ENCODE data around the gene STARD3. TPM values are rescaled to one million over a fixed set of nuclear protein-coding genes. Genes with fewer than 3 reads are reported as not detected.

Gene STARD3
- total and polyA plus RNA-seq, 4 donors: 27.4 to 79.7 (median 64.8) TPM

DNA sequence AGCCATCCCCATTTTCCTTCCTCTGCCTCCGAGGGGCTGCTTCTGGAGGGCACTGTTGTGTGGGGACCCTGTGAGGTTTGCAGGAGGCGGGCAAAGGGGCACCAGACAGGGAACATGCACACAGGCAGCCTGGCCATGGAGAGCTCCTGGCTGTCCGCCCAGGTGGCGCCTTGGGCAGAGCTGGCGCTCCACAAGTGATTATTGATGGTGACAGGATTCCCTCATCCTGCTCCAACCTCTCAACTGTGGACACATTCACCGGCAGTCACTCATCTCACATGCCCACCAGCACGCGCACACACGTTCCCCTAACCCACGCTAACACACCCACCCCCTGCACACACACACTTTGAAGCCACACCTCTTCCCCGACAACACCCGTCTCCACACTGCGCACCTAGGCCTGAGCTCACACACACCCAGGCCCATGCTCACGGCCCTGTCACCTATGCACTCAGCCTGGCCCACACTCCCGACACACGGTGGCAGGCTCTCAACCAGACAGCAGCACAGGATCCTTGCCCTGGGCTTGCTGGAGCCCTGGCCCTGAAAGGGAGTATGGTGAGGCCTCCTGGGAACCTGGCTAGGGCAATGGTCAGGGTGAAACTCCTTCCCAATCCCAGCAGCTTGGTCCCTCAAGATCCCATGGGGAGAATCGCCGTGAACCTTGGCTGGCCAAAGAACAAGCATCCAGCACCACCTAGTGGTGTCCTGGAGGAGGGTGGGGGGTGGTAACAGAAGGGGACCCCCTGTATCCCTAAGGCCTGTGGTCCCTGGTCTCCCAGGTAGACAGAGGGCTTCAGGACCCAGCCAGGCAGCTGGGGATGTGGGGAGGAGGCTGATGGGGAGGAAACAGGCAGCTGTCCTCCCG is 34.9 kb downstream of the STARD3 start:
- WGBS, 2 donors: 44 to 46% methylated on average over 19 of the region's 19 CpGs
- peak overlapping the region in 1 of 2 donors; percentile 64 for H3K27ac ChIP-seq (ENCODE audit: low read depth in 1 of 2, low read length in 1 of 2)
- no peak for ATAC-seq (ENCODE audit: insufficient read depth, low FRiP score)

GRCh38 chr17:39672522-39673334 is 35.8 kb downstream of the STARD3 start:
- Histone ChIP-seq H3K36me3 (ENCODE audit: control insufficient read depth in 4 of 4, insufficient read depth in 4 of 4, low read length in 4 of 4) (peaks cover 0 to 7% (median 0%) of the 10 kb centered on the region in 4 donors), H3K4me1 (ENCODE audit: control insufficient read depth in 5 of 5, insufficient read depth in 5 of 5, low read length in 5 of 5) (peaks cover 5 to 31% (median 15%) of the 10 kb centered on the region in 5 donors), H3K27ac (ENCODE audit: low read depth in 1 of 2, low read length in 1 of 2) (no peak overlapping the region), H3K4me3 (no peak overlapping the region), H3K9ac (ENCODE audit: insufficient read depth in 1 of 2, low read length in 2 of 2) (no peak overlapping the region), H3K9me3 (ENCODE audit: control insufficient read depth in 4 of 4, insufficient read depth in 3 of 4, low read length in 3 of 4) (no peaks in the 10 kb centered on the region), H3K27me3 (ENCODE audit: control insufficient read depth in 3 of 3, insufficient read depth in 3 of 3, low read length in 2 of 3) (peaks cover 0 to 8% (median 7%) of the 10 kb centered on the region in 3 donors)
- no peak for DNase-seq
- no peak for ATAC-seq (ENCODE audit: insufficient read depth, low FRiP score)
- WGBS, 2 donors: 89 to 91% methylated on average over 15 of the region's 15 CpGs
- no peak for TF ChIP-seq CTCF (IDR thresholded peaks at IDR 0.05; ENCODE audit: control extremely low read depth, extremely low read depth)

More for the DNA sequence above, 34.9 kb downstream of the STARD3 start:
- Histone ChIP-seq H3K9ac (ENCODE audit: insufficient read depth in 1 of 2, low read length in 2 of 2) (no peak overlapping the region), H3K36me3 (ENCODE audit: control insufficient read depth in 4 of 4, insufficient read depth in 4 of 4, low read length in 4 of 4) (peaks cover 0 to 4% (median 0%) of the 10 kb centered on the region in 4 donors), H3K27me3 (ENCODE audit: control insufficient read depth in 3 of 3, insufficient read depth in 3 of 3, low read length in 2 of 3) (peaks cover 0 to 10% (median 7%) of the 10 kb centered on the region in 3 donors), H3K9me3 (ENCODE audit: control insufficient read depth in 4 of 4, insufficient read depth in 3 of 4, low read length in 3 of 4) (no peaks in the 10 kb centered on the region), H3K4me1 (ENCODE audit: control insufficient read depth in 5 of 5, insufficient read depth in 5 of 5, low read length in 5 of 5) (peaks cover under 1 to 28% (median 9%) of the 10 kb centered on the region in 5 donors), H3K4me3 (no peak overlapping the region)
- TF ChIP-seq CTCF (IDR thresholded peaks at IDR 0.05; ENCODE audit: control extremely low read depth, extremely low read depth): peak; percentile 12
- peak in 2 of 3 donors; percentile 61 to 62 for DNase-seq

DNA sequence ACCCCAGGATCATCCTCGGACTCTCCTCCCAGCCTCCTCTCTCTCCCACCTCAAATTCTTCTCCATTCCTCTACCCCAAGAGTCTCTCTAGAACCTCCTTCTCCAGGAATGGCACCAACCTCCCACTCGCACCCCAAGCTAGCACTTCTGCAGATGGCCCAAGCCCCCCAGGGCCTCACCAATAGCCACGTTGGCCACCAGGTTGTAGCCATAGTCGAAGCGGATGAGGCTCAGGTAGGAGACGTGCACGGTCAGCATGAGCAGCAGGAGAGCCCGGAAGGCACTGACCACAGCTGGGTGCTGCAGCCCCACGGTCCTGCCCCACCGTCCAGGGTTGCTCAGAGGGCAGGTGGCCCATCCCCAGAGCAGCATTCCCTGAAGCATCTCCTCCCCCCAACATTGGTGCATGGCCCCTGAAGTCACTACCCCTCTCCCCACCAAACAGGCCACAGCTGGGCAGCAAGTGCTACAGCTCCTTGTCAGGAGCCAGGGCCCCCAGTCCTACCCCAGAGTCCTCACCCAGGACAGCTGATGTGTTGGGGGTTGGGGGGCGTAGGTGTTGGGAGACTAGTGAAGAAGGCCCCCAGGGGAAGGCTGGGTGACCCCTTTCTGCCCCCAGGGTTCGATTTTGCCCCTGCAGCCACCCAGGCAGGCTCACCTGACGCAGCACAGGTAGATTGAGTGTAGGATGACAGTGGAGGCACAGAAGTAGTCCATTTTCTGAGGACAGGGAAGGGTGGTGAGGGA is 36.6 kb downstream of the STARD3 start:
- WGBS, 2 donors: 84 to 89% methylated on average over 13 of the region's 13 CpGs
- no peak overlapping the region for H3K9ac ChIP-seq (ENCODE audit: insufficient read depth in 1 of 2, low read length in 2 of 2)
- peaks cover 9 to 39% (median 19%) of the 10 kb centered on the region in 5 donors for H3K4me1 ChIP-seq (ENCODE audit: control insufficient read depth in 5 of 5, insufficient read depth in 5 of 5, low read length in 5 of 5)

More for the DNA sequence above, 36.6 kb downstream of the STARD3 start:
- no peaks in the 10 kb centered on the region for H3K9me3 ChIP-seq (ENCODE audit: control insufficient read depth in 4 of 4, insufficient read depth in 3 of 4, low read length in 3 of 4)
- peaks cover 0 to 7% (median 1%) of the 10 kb centered on the region in 4 donors for H3K36me3 ChIP-seq (ENCODE audit: control insufficient read depth in 4 of 4, insufficient read depth in 4 of 4, low read length in 4 of 4)
- no peak overlapping the region for H3K27ac ChIP-seq (ENCODE audit: low read depth in 1 of 2, low read length in 1 of 2)
- TF ChIP-seq CTCF (IDR thresholded peaks at IDR 0.05; ENCODE audit: control extremely low read depth, extremely low read depth): no peak
- ATAC-seq (ENCODE audit: insufficient read depth, low FRiP score) (no peak), DNase-seq (no peak)
- peaks cover 0 to 6% (median 4%) of the 10 kb centered on the region in 3 donors for H3K27me3 ChIP-seq (ENCODE audit: control insufficient read depth in 3 of 3, insufficient read depth in 3 of 3, low read length in 2 of 3)
- H3K4me3 ChIP-seq: no peak overlapping the region

Measured in lung (tissue), 12 donors.